GM06990 (cell line): Measurements from ENCODE around the gene PDE1A.

Experiments
- DNase-seq: peaks from one replicate; pipeline ENCODE4 v3.0.0-alpha.2; 2011; ENCODE audit not compliant: insufficient read length; ENCODE audit errors: extremely low read depth
- H3K27me3 ChIP-seq: replicated peaks from 2 replicates; pipeline ENCODE4 v1.6.0; 2011; ENCODE audit warnings: low read length; ENCODE audit not compliant: control insufficient read depth, insufficient read depth
- H3K36me3 ChIP-seq: 2 replicates; pipeline ENCODE4 v1.5.1; 2011; ENCODE audit warnings: low read length; ENCODE audit not compliant: control insufficient read depth, insufficient read depth
- H3K4me3 ChIP-seq: replicated peaks from 2 replicates; pipeline ENCODE4 v1.5.1; 2011; ENCODE audit warnings: low read depth, mild to moderate bottlenecking, control low read depth, low read length
- CTCF ChIP-seq: IDR thresholded peaks from 2 replicates; pipeline ENCODE4 v1.5.1; 2011; ENCODE audit warnings: low read length, control low read depth, mild to moderate bottlenecking, inconsistent platforms; ENCODE audit not compliant: insufficient read depth, poor library complexity, severe bottlenecking

PDE1A gene

GRCh38 chr2:182349268-182349667, 77.6 kb downstream of the PDE1A start:
- no peak for TF ChIP-seq CTCF
- Histone ChIP-seq H3K27me3 (no peaks in the 10 kb centered on the region; the same call in 1 of the 2 replicates), H3K36me3 (no peaks in the 10 kb centered on the region), H3K4me3 (no peak overlapping the region)
- DNase-seq, result no peak

GRCh38 chr2:182345384-182345783, 81.5 kb downstream of the PDE1A start:
- H3K27me3 ChIP-seq, result no peaks in the 10 kb centered on the region; the same call in 1 of the 2 replicates
- no peak overlapping the region for H3K4me3 ChIP-seq
- H3K36me3 ChIP-seq, result no peaks in the 10 kb centered on the region
- TF ChIP-seq CTCF, result no peak
- no peak for DNase-seq

GRCh38 chr2:182330451-182331305, 96.2 kb downstream of the PDE1A start:
- DNase-seq, result no peak
- H3K27me3 ChIP-seq, result no peaks in the 10 kb centered on the region
- no peak overlapping the region for H3K4me3 ChIP-seq
- no peaks in the 10 kb centered on the region for H3K36me3 ChIP-seq
- TF ChIP-seq CTCF, result no peak

GRCh38 chr2:182324665-182325064, 102.2 kb downstream of the PDE1A start:
- no peak for DNase-seq
- no peaks in the 10 kb centered on the region for H3K36me3 ChIP-seq

GRCh38 chr2:182321096-182321495, 105.7 kb downstream of the PDE1A start:
- no peaks in the 10 kb centered on the region for H3K27me3 ChIP-seq
- DNase-seq, result no peak
- no peak for TF ChIP-seq CTCF
- H3K36me3 ChIP-seq, result no peaks in the 10 kb centered on the region
- no peak overlapping the region for H3K4me3 ChIP-seq

More at GRCh38 chr2:182324665-182325064, 102.2 kb downstream of the PDE1A start:
- Histone ChIP-seq H3K4me3 (no peak overlapping the region), H3K27me3 (no peaks in the 10 kb centered on the region)
- no peak for TF ChIP-seq CTCF
